GM19240 (cell line): ENCODE measurements around the gene ZNF521.

ENCODE experiments used
- DNase-seq: peaks from one replicate; pipeline ENCODE4 v3.0.0; 2011; ENCODE audit warnings: low spot score; ENCODE audit not compliant: insufficient read length

Gene ZNF521

DNA sequence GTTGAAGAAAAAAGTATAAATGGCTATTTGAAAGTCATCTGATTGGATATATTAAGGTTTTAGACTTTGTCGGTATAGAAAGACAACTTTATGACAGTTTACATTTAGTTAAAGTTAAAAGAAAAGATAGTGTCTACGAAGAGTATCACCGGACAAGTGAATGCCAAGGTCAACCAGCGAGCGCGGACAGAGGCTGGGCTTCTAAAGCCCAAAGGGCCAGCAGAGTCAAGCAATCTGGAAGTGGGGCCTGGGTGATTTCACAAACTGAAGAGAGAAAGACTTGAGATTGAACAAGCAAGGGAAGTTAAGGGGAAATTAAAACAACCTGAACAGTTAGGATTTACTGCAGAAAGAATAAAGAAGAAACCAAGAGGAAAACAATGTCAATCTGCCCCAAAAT lies 16.3 kb downstream of the ZNF521 start:
- no peak for DNase-seq

GRCh38 chr18:25335062-25335461 lies 16.9 kb downstream of the ZNF521 start:
- DNase-seq = no peak

DNA sequence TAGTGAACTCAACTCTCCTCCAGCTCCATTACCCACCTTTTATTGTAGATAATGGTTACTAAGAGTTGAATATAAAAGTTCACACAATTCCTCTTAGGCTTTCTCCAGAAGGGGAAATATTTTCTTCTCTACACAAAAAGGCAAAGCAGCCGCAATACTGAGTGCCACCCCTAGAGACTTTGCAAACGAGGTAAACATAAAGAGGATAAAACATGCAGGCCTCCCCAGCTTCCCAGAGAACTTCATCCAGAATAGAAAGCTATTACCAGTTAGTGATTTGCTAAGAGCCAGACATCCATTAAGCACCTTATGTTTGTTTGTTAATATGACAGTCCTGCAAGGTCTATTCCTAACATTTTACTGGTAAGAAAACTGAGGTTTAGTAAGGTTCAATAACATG lies 17.4 kb downstream of the ZNF521 start:
- no peak for DNase-seq

- no peak for DNase-seq
Measured at GRCh38 chr18:25332002-25332401, 20.0 kb downstream of the ZNF521 start.

GRCh38 chr18:25329783-25330182 lies 22.2 kb downstream of the ZNF521 start:
- no peak for DNase-seq

GRCh38 chr18:25327584-25327983 lies 24.4 kb downstream of the ZNF521 start:
- no peak for DNase-seq

- DNase-seq = no peak
Measured at GRCh38 chr18:25326361-25326952, 25.5 kb downstream of the ZNF521 start.

DNA sequence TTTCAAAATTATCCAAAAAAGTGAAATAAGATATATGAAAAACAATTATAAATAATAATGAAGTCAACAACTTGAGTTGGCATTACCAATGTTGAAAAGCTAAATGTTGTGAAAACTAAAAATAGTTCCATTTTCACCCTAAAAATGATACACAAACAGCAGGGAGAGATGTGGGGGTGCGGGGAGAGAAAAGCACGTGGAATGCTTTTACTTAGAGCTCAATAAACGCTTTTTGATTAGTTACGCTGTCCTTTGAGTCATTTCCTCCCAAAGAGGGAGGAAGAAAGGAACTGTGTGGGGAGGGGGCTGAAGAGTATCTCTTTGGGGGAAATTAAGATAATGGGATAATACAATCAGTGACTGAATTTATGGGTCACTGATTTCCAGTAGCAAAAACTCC lies 29.2 kb downstream of the ZNF521 start:
- DNase-seq = no peak

DNA sequence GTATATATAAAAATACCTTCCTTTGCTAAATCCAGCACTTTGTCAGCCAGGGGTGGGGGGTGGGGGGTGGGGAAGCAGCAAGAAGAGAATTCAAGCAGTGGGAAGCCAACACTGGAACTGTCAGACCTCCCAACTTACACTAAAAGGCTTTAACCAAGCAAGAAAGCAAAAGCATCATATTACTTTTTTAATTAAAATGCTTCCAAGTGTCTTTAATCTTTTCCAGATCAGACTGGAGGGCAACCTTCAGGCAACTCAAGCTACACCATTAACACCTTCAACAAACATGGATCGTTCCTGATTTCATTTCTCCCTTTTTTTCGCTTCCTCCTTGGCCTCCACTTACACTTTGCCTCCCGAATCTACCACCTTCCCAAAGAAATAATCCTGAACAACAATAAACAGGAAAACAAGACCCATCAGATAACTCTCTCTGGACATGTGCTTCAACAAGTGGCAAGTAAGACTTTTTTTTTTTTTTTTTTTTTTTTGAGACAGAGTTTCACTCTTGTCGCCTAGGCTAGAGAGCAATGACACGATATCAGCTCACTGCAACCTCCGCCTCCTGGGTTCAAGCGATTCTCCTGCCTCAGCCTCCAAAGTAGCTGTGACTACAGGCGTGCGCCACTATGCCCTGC lies 35.5 kb downstream of the ZNF521 start:
- no peak for DNase-seq

GRCh38 chr18:25314838-25315190 lies 37.2 kb downstream of the ZNF521 start:
- no peak for DNase-seq

DNA sequence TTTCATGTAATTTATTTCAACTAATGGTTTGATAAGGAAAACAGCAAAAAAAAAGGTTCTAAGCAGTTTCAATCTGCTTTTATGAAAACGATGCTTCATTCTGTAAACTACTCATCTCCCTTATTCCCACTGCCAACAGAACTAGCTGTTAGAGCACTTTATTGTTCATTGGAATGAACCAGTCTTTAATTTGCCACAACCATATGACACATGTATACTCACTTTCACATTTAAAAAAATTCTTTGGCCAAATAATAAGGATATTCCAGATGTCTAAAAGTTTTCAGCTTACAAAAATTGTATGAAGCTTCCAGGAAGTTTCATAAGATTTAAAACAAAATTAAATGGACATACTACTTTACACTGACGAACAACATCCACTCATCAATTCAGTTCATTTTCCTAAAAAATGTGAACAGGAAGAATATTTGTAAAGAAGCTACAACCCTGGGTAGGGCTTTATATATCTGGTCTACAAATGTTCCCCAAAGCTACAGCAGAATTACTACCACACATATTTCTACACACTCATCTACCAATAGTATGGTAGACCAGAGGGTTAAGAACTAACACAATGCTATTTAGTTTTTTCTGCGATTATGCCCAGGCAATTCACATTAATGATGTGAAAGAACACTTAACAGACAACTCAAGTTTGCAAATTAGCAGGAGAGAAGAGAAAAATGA lies 37.7 kb downstream of the ZNF521 start:
- no peak for DNase-seq

- no peak for DNase-seq
Measured at GRCh38 chr18:25313268-25313667, 38.7 kb downstream of the ZNF521 start.

DNA sequence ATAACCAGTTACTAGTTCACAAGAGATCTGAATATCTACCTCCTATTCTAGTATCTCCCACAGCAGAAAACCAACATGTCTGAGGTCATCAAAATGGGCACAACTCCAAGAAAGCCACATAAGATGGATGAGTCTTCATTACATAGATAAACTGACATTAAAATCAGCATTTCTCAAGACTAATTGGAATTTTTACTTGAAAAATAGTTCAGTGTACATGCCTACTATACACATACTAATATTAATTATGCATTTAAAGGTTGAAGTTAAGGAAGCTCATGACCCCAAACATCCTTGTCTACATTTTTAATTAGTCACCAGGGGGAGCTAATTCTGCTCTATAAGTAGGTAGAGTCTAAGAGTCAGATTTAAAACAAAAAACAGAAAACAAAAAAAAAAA lies 41.9 kb downstream of the ZNF521 start:
- DNase-seq = no peak

DNA sequence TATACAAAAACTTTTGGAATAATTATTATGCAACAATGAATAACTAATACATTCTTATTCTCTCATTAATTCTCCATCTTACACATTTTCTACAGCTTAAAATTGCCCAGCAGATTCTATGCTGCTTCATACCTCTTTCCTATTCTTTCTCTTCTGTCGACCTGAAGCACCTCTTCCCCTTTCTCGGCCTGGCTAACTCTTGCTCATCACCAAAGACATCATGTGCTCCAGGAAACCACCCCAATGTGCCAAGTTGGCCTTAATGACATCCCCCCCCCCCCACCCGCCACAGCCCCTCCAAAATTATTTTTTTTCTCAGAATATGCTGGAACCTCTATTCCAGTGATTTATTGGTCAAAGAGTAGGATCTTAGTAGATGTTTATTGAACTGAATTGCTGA lies 43.6 kb downstream of the ZNF521 start:
- no peak for DNase-seq

- no peak for DNase-seq
Measured at GRCh38 chr18:25307192-25307591, 44.8 kb downstream of the ZNF521 start.

- DNase-seq = no peak
Measured at GRCh38 chr18:25306671-25307070, 45.3 kb downstream of the ZNF521 start.

GRCh38 chr18:25305584-25305983 lies 46.4 kb downstream of the ZNF521 start:
- no peak for DNase-seq

DNA sequence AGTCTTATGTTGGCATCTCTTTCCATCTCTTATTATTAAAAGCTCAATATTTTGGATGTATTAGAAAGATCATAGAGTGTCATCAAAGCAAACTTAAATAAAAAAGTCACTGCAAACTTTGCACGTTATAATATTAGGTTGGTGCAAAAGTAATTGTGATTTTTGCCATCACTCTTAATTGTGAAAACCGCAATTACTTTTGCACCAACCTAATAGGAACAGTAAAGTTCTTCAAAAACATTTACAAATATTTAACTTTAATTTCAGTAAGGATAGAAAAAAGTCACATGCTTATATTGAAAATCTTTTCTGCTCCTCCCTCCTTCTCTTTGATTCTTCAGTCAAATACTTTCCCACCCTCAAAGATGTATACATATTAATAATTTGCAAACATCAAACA lies 51.5 kb downstream of the ZNF521 start:
- DNase-seq = no peak

GRCh38 chr18:25299426-25300300 lies 52.3 kb downstream of the ZNF521 start:
- DNase-seq = no peak

- no peak for DNase-seq
Measured at GRCh38 chr18:25298853-25299274, 53.1 kb downstream of the ZNF521 start.

DNA sequence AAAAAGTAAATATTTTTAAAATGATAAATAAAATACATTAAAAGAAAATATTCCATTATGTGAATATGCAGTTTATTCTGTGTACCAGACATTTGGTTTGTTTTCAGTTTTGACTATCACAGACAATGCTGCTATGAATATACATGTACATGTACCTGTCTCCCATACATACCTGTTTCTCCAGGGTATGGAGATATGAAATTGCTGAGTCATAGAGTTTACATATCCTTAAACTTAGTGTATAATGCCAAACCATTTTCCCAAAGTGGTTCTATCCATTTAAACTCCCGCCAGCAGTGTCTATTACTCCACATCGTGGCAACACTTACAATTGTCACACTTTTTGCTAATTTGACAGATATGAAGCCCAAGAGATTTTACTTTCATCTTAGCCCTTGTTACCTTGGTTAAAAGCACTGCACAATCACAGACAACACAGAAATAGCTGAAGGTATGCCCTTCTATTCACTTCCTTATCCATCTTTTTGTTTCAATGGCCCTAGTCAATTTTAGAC lies 56.3 kb downstream of the ZNF521 start:
- DNase-seq = no peak

DNA sequence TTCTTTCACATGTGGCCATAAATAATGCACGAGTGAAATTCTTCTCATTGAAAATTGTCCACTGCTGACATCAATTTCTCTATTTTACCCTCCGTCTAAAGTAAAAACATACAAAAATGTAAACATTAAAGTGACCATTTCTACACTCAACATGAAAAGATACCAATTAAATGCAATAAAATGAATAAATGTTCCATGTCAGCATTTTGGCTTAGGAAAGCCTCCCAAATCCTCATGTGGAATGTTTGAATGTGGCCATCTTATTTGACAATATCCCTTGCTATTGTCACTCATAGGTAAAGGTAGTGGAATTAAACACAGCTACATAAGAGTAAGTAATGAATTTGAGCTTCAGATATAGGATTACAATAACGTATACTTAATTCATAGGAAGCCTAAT lies 60.8 kb downstream of the ZNF521 start:
- no peak for DNase-seq
